Mucosa of descending colon (tissue), 3 donors: Measurements from ENCODE around the gene SIGLEC1. TPM values are rescaled to one million over a fixed set of nuclear protein-coding genes. Genes with fewer than 3 reads are reported as not detected.

Experiments used
- ATAC-seq: fragments of 200-7000 bp; cut with Tn5 transposase; one replicate; pipeline ENCODE4 v1.9.1; 2020; ENCODE audit warnings: mild to moderate bottlenecking, moderate library complexity
- DNase-seq, 3 donors: peaks; one replicate each; pipeline ENCODE4 v3.0.0-alpha.2; 2020
- H3K36me3 ChIP-seq: fragments of 200-600 bp; one replicate; pipeline ENCODE4 v1.8.0; 2021; ENCODE audit warnings: low read depth, mild to moderate bottlenecking
- H3K4me1 ChIP-seq: fragments of 200-600 bp; one replicate; pipeline ENCODE4 v1.8.0; 2021; ENCODE audit warnings: low read depth, mild to moderate bottlenecking
- H3K4me3 ChIP-seq: fragments of 200-600 bp; one replicate; pipeline ENCODE4 v1.8.0; 2021; ENCODE audit warnings: mild to moderate bottlenecking
- H3K9me3 ChIP-seq: fragments of 200-600 bp; one replicate; pipeline ENCODE4 v1.8.0; 2021; ENCODE audit warnings: mild to moderate bottlenecking
- CTCF ChIP-seq: fragments of 200-600 bp; IDR thresholded peaks from one replicate; pipeline ENCODE4 v1.8.0; 2022; ENCODE audit warnings: antibody characterized with exemption, mild to moderate bottlenecking
- intact Hi-C, 2 donors: fragments of 100-400 bp; cut with DNase I in 1 of 2; cut with micrococcal nuclease in 1 of 2; formaldehyde crosslinking; loops; one replicate each; pipeline versions ENCODE4 v1.11.0 to v1.11.1; 2022; cut with DNase I, micrococcal nuclease
- total RNA-seq, 3 donors: library from RNA; stranded (reverse); fragmentation: NEBNext Ultra II Directional in 2 of 3; extraction: Animal tissue kit (Norgen Biotek cat#: 25700) in 2 of 3; gene quantifications; one replicate each; pipeline versions ENCODE4 v1.2.1 to v1.2.4, GENCODE V29; 2021 to 2023
- donor health status: DM: no; HTN: no; CAD: no; lungs with moderate emphysema.
- donor health status: DM: no; HTN: no; CAD: no.
- donor health status: DM: no; HTN: yes; CAD: no.

Gene SIGLEC1
- total RNA-seq, 3 donors from 2014 or later, result 3.3 to 21.7 (median 12.2) TPM

- intact Hi-C loops, result no loop called here
- Histone ChIP-seq H3K36me3 (no peaks in the 10 kb centered on the region), H3K4me3 (no peak within 1 kb of the TSS), H3K9me3 (no peaks in the 10 kb centered on the region), H3K4me1 (peaks cover 3% of the 10 kb centered on the region)
- ATAC-seq (no peak), DNase-seq (peak in 1 of 3 donors; percentile 29)
- no peak for TF ChIP-seq CTCF
Measured at GRCh38 chr20:3663031-3663701, 49.2 kb downstream of the SIGLEC1 start, which contains the start of gene GFRA4. Gene GFRA4, minus strand, starts transcription at chr20:3663399. Its CDS starts 0 bp downstream, at chr20:3663399.

Other genes with a start within 250 kb of the SIGLEC1 start
- 10 to 100 TPM; 22.1 to 28.2 (median 23.7) TPM for gene ATRN, start 241.6 kb downstream of the SIGLEC1 start, total RNA-seq
- gene GFRA4, start 49.2 kb downstream of the SIGLEC1 start, total RNA-seq, result not detected
- gene ADAM33, start 30.6 kb downstream of the SIGLEC1 start, total RNA-seq, result 10 to 100 TPM in 1 of 3 donors, 1 to 10 TPM in 2; 6.4 to 86.6 (median 9.7) TPM
- gene HSPA12B, start 20.1 kb upstream of the SIGLEC1 start, total RNA-seq, result 1 to 10 TPM; 1.2 to 5.9 (median 3.4) TPM
- gene ADISSP, start 55.2 kb upstream of the SIGLEC1 start, total RNA-seq, result 10 to 100 TPM; 14.5 to 69.6 (median 26.5) TPM
- under 1 TPM in 1 of 3 donors, not detected in 2; 0.19 TPM for gene SPEF1, start 68.8 kb upstream of the SIGLEC1 start, total RNA-seq
- gene CENPB, start 74.1 kb upstream of the SIGLEC1 start, total RNA-seq, result 100 to 1,000 TPM in 1 of 3 donors, 10 to 100 TPM in 2; 71.7 to 114 (median 75.0) TPM
- 10 to 100 TPM; 12.2 to 52.0 (median 38.4) TPM for gene CDC25B, start 83.7 kb upstream of the SIGLEC1 start, total RNA-seq
- 10 to 100 TPM; 13.0 to 18.6 (median 13.9) TPM for gene AP5S1, start 107.9 kb upstream of the SIGLEC1 start, total RNA-seq
- gene MAVS, start 134.2 kb upstream of the SIGLEC1 start, total RNA-seq, result 10 to 100 TPM; 60.7 to 79.5 (median 72.3) TPM
- gene PANK2, start 176.8 kb upstream of the SIGLEC1 start, total RNA-seq, result 10 to 100 TPM; 27.6 to 42.3 (median 29.6) TPM